Measurements from ENCODE around the gene C2CD4B. TPM values are rescaled to one million over a fixed set of nuclear protein-coding genes. Genes with fewer than 3 reads are reported as not detected.

The C2CD4B gene
- total RNA-seq, 1 experiment from 2014 or later: 0.13 TPM

DNA sequence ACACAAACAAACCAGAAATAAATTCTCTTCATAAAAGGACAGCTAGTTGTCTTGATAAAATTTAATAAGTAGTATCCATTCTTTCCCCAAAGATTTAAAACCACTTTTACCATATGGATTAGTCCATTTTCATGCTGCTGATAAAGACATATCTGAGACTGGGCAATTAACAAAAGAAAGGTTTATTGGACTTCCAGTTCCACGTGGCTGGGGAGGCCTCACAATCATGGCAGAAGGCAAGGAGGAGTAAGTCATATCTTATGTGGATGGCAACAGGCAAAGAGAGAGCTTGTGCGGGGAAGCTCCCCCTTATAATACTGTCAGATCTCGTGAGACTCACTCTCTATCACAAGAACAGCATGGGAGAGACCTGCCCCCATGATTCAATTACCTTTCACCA is 38.7 kb downstream of the C2CD4B start:
- H3K79me1 ChIP-seq (ENCODE audit: insufficient read depth, low read depth, low read length, poor library complexity, severe bottlenecking): no peaks in the 10 kb centered on the region
- no peaks in the 10 kb centered on the region for H3K79me2 ChIP-seq (ENCODE audit: insufficient read depth, low read length)
- no peak overlapping the region for H4K8ac ChIP-seq (replicated peaks; ENCODE audit: insufficient read length, low read depth, low read length)
- Mint-ChIP-seq H3K9me3 (peaks cover 12 to 13% of the 10 kb centered on the region in 2 experiments; a peak in 4 of 5 replicates), H3K27me3 (ENCODE audit: low read depth) (no peaks in the 10 kb centered on the region), H3K36me3 (ENCODE audit: insufficient read depth in 1 of 3, low read depth in 3 of 3) (peaks cover 0 to 11% (median 1%) of the 10 kb centered on the region in 3 experiments; a peak in 3 of 7 replicates), H3K4me3 (no peak overlapping the region), H3K27ac (no peak overlapping the region), H3K4me1 (peaks cover 0 to 7% of the 10 kb centered on the region in 2 experiments; a peak in 2 of 4 replicates)
- H2BK20ac ChIP-seq (ENCODE audit: low read depth, low read length, poor library complexity, severe bottlenecking): no peak overlapping the region
- H3K23me2 ChIP-seq (ENCODE audit: insufficient read length, low read depth, low read length, poor library complexity, severe bottlenecking): no peaks in the 10 kb centered on the region
- TF ChIP-seq, protein P1, sequence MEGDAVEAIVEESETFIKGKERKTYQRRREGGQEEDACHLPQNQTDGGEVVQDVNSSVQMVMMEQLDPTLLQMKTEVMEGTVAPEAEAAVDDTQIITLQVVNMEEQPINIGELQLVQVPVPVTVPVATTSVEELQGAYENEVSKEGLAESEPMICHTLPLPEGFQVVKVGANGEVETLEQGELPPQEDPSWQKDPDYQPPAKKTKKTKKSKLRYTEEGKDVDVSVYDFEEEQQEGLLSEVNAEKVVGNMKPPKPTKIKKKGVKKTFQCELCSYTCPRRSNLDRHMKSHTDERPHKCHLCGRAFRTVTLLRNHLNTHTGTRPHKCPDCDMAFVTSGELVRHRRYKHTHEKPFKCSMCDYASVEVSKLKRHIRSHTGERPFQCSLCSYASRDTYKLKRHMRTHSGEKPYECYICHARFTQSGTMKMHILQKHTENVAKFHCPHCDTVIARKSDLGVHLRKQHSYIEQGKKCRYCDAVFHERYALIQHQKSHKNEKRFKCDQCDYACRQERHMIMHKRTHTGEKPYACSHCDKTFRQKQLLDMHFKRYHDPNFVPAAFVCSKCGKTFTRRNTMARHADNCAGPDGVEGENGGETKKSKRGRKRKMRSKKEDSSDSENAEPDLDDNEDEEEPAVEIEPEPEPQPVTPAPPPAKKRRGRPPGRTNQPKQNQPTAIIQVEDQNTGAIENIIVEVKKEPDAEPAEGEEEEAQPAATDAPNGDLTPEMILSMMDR (conservative IDR thresholded peaks at IDR 0.05): no peak
- H2BK15ac ChIP-seq (ENCODE audit: low read depth, low read length): no peak overlapping the region
- no peak overlapping the region for H3K27ac ChIP-seq (ENCODE audit: insufficient read length, low read depth, low read length)
- H3K9me3 ChIP-seq (ENCODE audit: control insufficient read depth, low read depth, low read length): no peaks in the 10 kb centered on the region
- no peak overlapping the region for H3K56ac ChIP-seq (ENCODE audit: insufficient read length, low read depth, low read length)
- H3K27me3 ChIP-seq (ENCODE audit: insufficient read depth, low read length): no peaks in the 10 kb centered on the region
- H4K5ac ChIP-seq (ENCODE audit: insufficient read length, low read depth, low read length): no peak overlapping the region
- H2AK5ac ChIP-seq (ENCODE audit: insufficient read length, low read length): no peak overlapping the region
- no peak overlapping the region for H4K91ac ChIP-seq (ENCODE audit: insufficient read length, low read depth, low read length)
- no peaks in the 10 kb centered on the region for H4K20me1 ChIP-seq (ENCODE audit: control insufficient read depth, insufficient read depth, insufficient read length)
- DNase-seq: no peak
- no peak overlapping the region for H3T11ph ChIP-seq (ENCODE audit: low read length)
- H2BK120ac ChIP-seq (ENCODE audit: low read depth, low read length, poor library complexity, severe bottlenecking): no peak overlapping the region
- H2AFZ ChIP-seq (ENCODE audit: low read length): no peak overlapping the region
- no peak overlapping the region for H3K14ac ChIP-seq (ENCODE audit: insufficient read depth, low read length)
- H3K9ac ChIP-seq (ENCODE audit: extremely low read depth, insufficient read length, low read length): no peak overlapping the region
- H3K4me2 ChIP-seq (ENCODE audit: insufficient read depth, insufficient read length, low read length): no peak overlapping the region
- no peak overlapping the region for H3K23ac ChIP-seq (ENCODE audit: insufficient read length, low read depth, low read length)
- no peak overlapping the region for H3K4ac ChIP-seq (ENCODE audit: low read depth, low read length)
- no CpG with 5 or more reads among the region's 3 CpGs for WGBS (ENCODE audit: extremely low coverage, insufficient read length, low lambda C conversion rate)
- peaks cover 5% of the 10 kb centered on the region for H3K4me1 ChIP-seq (ENCODE audit: insufficient read depth, low read length)
- H3K18ac ChIP-seq (ENCODE audit: insufficient read length, low read depth, low read length): no peak overlapping the region
- H2BK12ac ChIP-seq (ENCODE audit: insufficient read length, low read depth, low read length): no peak overlapping the region
- no peak overlapping the region for H2BK5ac ChIP-seq (ENCODE audit: insufficient read length, low read length)
